ENCODE results near the gene PLA2G7.

The PLA2G7 gene

GRCh38 chr6:46741482-46741881 is 6.3 kb upstream of the PLA2G7 start:
- Histone ChIP-seq H4K20me1 (no peaks in the 10 kb centered on the region), H3K27me3 (no peaks in the 10 kb centered on the region), H3K4me3 (no peak overlapping the region), H3K4me2 (no peak overlapping the region), H3K4me1 (peaks cover 0 to 8% (median 0%) of the 10 kb centered on the region in 10 experiments; a peak in 3 of 20 replicates), H3K27ac (no peak overlapping the region), H3K9me3 (replicated peaks in 1 of 11) (peaks cover 0 to 14% (median 0%) of the 10 kb centered on the region in 11 experiments; a peak in 3 of 22 replicates), H3K36me3 (no peaks in the 10 kb centered on the region), H3K9ac (no peak overlapping the region)
- no peak for TF ChIP-seq Cebpa-rat (IDR thresholded peaks at IDR 0.05)

DNA sequence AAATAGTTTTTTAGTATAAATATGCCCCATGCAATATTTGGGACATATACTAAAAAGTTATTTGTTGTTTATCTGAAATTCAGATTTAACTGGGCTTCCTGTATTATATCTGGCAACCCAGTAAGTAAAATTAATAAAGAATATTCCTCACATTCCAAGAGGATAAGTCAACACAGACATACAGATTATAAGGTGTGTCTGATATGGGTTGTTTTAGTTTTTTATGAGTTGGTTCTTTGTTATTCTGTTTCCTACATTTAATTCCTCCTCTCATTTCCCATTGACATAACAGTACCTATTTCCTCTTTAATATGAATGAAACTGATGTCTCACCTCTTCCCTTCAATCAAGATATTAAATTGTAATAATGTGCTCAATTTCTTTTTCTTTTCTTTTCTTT is 1.7 kb upstream of the PLA2G7 start:
- no peak overlapping the region for H3K4me2 ChIP-seq
- no peaks in the 10 kb centered on the region for H3K36me3 ChIP-seq
- no peaks in the 10 kb centered on the region for H4K20me1 ChIP-seq
- H3K4me3 ChIP-seq, result no peak overlapping the region
- H3K4me1 ChIP-seq, result peaks cover 0 to 19% (median 0%) of the 10 kb centered on the region in 10 experiments; a peak in 4 of 20 replicates
- no peak overlapping the region for H3K9ac ChIP-seq
- no peak overlapping the region for H3K27ac ChIP-seq
- peaks cover 8 to 16% (median 14%) of the 10 kb centered on the region in 11 experiments; a peak in 20 of 22 replicates for H3K9me3 ChIP-seq (replicated peaks in 1 of 11)
- no peak for TF ChIP-seq Cebpa-rat (IDR thresholded peaks at IDR 0.05)
- H3K27me3 ChIP-seq, result no peaks in the 10 kb centered on the region

DNA sequence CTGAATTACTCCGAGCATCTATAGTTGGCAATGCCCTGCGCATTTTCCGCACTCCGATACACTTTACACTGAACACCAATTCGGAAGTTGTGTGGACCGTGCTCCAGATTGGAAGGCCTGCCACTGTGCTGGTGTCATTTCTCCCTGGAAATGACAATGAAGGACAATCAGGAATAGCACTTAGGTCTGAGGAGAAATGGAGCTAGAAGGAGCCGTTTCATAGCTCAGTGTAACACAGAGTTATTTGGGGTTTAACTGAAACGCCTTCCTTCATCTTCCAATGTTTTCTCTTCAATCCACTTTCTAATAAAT is 501 bp upstream of the PLA2G7 start:
- Histone ChIP-seq H3K4me1 (peaks cover 0 to 29% (median 0%) of the 10 kb centered on the region in 10 experiments; a peak in 4 of 20 replicates), H3K4me2 (no peak overlapping the region), H3K9me3 (replicated peaks in 1 of 11) (peaks cover 8 to 16% (median 14%) of the 10 kb centered on the region in 11 experiments; a peak in 20 of 22 replicates), H3K36me3 (no peaks in the 10 kb centered on the region), H4K20me1 (no peaks in the 10 kb centered on the region), H3K27me3 (no peaks in the 10 kb centered on the region), H3K9ac (no peak overlapping the region), H3K27ac (no peak overlapping the region), H3K4me3 (no peak overlapping the region)
- no peak for TF ChIP-seq Cebpa-rat (IDR thresholded peaks at IDR 0.05)

GRCh38 chr6:46733341-46733801 is 1.8 kb downstream of the PLA2G7 start:
- H3K9me3 ChIP-seq (replicated peaks in 1 of 11), result peaks cover 8 to 16% (median 14%) of the 10 kb centered on the region in 11 experiments; a peak in 20 of 22 replicates
- H3K4me2 ChIP-seq, result peak overlapping the region in 1 of 11 experiments; percentile 51; a peak in 2 of 22 replicates
- H3K9ac ChIP-seq, result no peak overlapping the region
- no peak for TF ChIP-seq Cebpa-rat (IDR thresholded peaks at IDR 0.05)
- H3K4me3 ChIP-seq, result no peak overlapping the region
- no peaks in the 10 kb centered on the region for H3K36me3 ChIP-seq
- H3K4me1 ChIP-seq, result peaks cover 0 to 48% (median 0%) of the 10 kb centered on the region in 10 experiments; a peak in 4 of 20 replicates
- no peaks in the 10 kb centered on the region for H4K20me1 ChIP-seq
- H3K27me3 ChIP-seq, result no peaks in the 10 kb centered on the region
- no peak overlapping the region; a peak in 1 of 22 replicates for H3K27ac ChIP-seq

DNA sequence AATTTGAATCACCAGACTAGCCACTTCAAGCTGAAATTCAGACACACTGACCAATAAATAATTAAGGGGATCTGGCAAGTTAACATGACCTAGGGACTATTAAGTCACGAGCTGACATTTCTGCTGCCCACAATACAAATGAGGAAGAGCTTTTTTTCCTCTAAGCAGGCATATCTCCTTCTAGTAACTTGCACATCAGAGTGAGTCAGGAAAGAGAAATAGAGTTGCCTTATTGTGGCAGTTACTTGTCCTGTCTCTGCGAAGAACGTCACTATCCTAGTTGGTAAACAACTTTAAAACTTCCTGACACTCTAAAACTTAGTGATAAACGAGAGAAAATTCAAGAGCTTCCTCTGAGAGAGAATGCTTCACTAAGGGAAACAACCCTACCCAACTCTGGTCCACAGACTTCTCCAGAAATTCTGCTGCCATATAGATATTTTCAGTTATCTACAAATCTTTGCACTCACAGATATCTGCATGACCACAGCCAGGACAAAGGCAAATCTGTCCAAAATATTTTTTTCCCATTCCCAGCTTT is 4.2 kb downstream of the PLA2G7 start:
- Histone ChIP-seq H3K9me3 (replicated peaks in 1 of 11) (peaks cover 8 to 16% (median 14%) of the 10 kb centered on the region in 11 experiments; a peak in 20 of 22 replicates), H3K27ac (peak overlapping the region in 3 of 11 experiments; percentile 24 to 78 (median 76); a peak in 6 of 22 replicates), H3K4me3 (no peak overlapping the region), H4K20me1 (no peaks in the 10 kb centered on the region), H3K4me2 (peak overlapping the region in 2 of 11 experiments; percentile 66 to 68; a peak in 4 of 22 replicates), H3K36me3 (no peaks in the 10 kb centered on the region), H3K9ac (peak overlapping the region in 2 of 11 experiments; percentile 38 to 64; a peak in 2 of 22 replicates), H3K4me1 (peaks cover 0 to 48% (median 0%) of the 10 kb centered on the region in 10 experiments; a peak in 4 of 20 replicates), H3K27me3 (no peaks in the 10 kb centered on the region)
- no peak for TF ChIP-seq Cebpa-rat (IDR thresholded peaks at IDR 0.05)

DNA sequence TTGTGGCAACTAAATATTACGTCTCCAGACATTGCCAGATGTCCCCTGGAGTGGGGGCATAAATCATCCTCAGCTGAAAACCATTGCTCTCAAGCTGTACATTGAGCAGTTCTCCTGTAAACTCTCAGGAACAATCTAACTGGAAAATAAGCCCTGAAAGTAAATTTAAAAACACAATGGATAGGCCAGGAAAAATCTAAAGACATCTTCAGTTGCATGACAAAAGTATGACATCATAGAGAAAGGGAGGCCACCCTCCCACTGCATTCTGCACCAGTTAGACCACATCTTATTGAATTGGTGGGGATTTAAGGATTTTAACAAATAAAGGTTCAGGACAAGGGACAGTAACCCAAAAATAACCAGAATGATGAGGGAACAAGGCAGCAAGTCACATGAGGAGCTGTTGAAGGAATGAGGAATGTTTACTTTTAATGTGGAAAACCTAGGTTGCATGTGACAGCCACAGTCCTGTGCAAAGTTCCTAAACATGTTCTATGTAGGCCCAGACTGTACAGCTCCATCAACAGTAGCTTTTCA is 5.3 kb downstream of the PLA2G7 start:
- H3K9me3 ChIP-seq (replicated peaks in 1 of 11), result peaks cover 2 to 7% (median 4%) of the 10 kb centered on the region in 11 experiments; a peak in 20 of 22 replicates
- TF ChIP-seq Cebpa-rat (IDR thresholded peaks at IDR 0.05), result no peak
- H3K9ac ChIP-seq, result peak overlapping the region in 1 of 11 experiments; percentile 64; a peak in 1 of 22 replicates
- peak overlapping the region in 2 of 11 experiments; percentile 66 to 68; a peak in 4 of 22 replicates for H3K4me2 ChIP-seq
- H3K36me3 ChIP-seq, result no peaks in the 10 kb centered on the region
- H3K27me3 ChIP-seq, result no peaks in the 10 kb centered on the region
- peaks cover 0 to 48% (median 0%) of the 10 kb centered on the region in 10 experiments; a peak in 4 of 20 replicates for H3K4me1 ChIP-seq
- peak overlapping the region in 2 of 11 experiments; percentile 76 to 78; a peak in 2 of 22 replicates for H3K27ac ChIP-seq
- H4K20me1 ChIP-seq, result no peaks in the 10 kb centered on the region
- no peak overlapping the region for H3K4me3 ChIP-seq

- no peak for TF ChIP-seq Cebpa-rat (IDR thresholded peaks at IDR 0.05)
- Histone ChIP-seq H3K27ac (no peak overlapping the region), H3K4me2 (peak overlapping the region in 2 of 11 experiments; percentile 0 to 58; a peak in 3 of 22 replicates), H3K27me3 (no peaks in the 10 kb centered on the region), H4K20me1 (no peaks in the 10 kb centered on the region), H3K9ac (no peak overlapping the region), H3K4me3 (no peak overlapping the region), H3K36me3 (no peaks in the 10 kb centered on the region), H3K4me1 (peaks cover 0 to 21% (median 0%) of the 10 kb centered on the region in 10 experiments; a peak in 6 of 20 replicates), H3K9me3 (replicated peaks in 1 of 11) (no peaks in the 10 kb centered on the region)
Measured at GRCh38 chr6:46720401-46720800, 14.8 kb downstream of the PLA2G7 start.

DNA sequence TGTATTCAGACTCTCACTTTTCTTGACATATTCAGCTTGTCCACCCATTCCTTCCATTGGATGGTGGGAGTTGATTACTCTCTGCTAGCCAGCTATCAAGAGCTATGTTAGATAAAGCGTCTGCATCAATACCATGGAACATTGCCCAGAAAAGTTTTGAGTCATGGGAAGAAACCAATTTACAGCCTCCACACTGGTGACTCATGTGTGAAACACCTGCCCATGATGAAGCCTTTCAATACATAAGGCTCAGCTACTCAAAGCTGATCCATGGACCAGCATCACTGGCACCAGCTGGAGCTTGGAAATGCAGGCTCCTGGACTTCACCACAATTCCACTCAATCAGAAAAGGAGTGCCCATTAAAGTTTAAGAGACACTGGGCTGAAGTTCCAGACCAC is 16.1 kb downstream of the PLA2G7 start:
- Histone ChIP-seq H3K4me1 (peaks cover 0 to 34% (median 0%) of the 10 kb centered on the region in 10 experiments; a peak in 6 of 20 replicates), H4K20me1 (no peaks in the 10 kb centered on the region), H3K27me3 (no peaks in the 10 kb centered on the region), H3K36me3 (no peaks in the 10 kb centered on the region), H3K27ac (no peak overlapping the region), H3K4me3 (no peak overlapping the region), H3K9me3 (replicated peaks in 1 of 11) (no peaks in the 10 kb centered on the region), H3K4me2 (no peak overlapping the region), H3K9ac (no peak overlapping the region)
- TF ChIP-seq Cebpa-rat (IDR thresholded peaks at IDR 0.05), result no peak

- H3K4me2 ChIP-seq, result peak overlapping the region in 4 of 11 experiments; percentile 30 to 68 (median 56); a peak in 6 of 22 replicates
- peaks cover 0 to 64% (median 0%) of the 10 kb centered on the region in 10 experiments; a peak in 6 of 20 replicates for H3K4me1 ChIP-seq
- no peak for TF ChIP-seq Cebpa-rat (IDR thresholded peaks at IDR 0.05)
- no peaks in the 10 kb centered on the region for H3K9me3 ChIP-seq (replicated peaks in 1 of 11)
- peak overlapping the region in 3 of 11 experiments; percentile 18 to 62 (median 33); a peak in 3 of 22 replicates for H3K27ac ChIP-seq
- no peaks in the 10 kb centered on the region for H3K36me3 ChIP-seq
- no peaks in the 10 kb centered on the region for H4K20me1 ChIP-seq
- H3K27me3 ChIP-seq, result no peaks in the 10 kb centered on the region
- H3K9ac ChIP-seq, result no peak overlapping the region
- H3K4me3 ChIP-seq, result no peak overlapping the region
Measured at GRCh38 chr6:46715141-46715540, 20.0 kb downstream of the PLA2G7 start.

All from BLaER1 treated with 17β-estradiol and CSF1 and Interleukin-3, amounts not matched to agents 10 nM and 100 nM (cell line).